CD4-positive, alpha-beta T cell treated with Interleukin-6 at 100 ng/mL for 8 hours (primary cell): Measurements from ENCODE around the gene PTPRF.
"Not testable (repeated sequence)": the region's sequence is repeated elsewhere in the genome, so short reads cannot be mapped to it uniquely, and the experiment has no call there.

Experiments
- DNase-seq: peaks from one replicate; pipeline ENCODE4 v3.0.0-alpha.2; 2020; ENCODE audit warnings: mixed read lengths, low spot score

PTPRF gene

GRCh38 chr1:43538143-43538487, 7.4 kb downstream of the PTPRF start:
- no peak for DNase-seq

DNA sequence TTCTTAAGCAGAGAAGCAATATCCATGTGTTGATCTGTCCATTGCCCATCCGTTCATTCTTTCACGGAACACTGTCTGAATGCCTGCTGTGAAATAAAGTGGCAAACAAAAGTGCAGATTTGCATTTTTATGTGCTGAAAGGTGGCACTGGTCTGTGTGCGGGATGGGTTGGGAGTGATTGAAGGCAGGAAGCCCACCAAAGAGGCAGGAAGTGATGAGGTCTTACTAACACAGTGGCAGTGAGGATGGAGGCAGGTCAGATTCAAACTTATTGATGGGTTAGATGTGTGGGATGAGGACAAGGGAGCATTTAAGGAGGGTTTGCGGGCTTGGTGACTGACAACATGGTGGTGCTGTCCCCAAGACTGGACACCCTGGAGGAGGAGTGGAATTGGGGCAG, 8.3 kb downstream of the PTPRF start:
- DNase-seq, result no peak

DNA sequence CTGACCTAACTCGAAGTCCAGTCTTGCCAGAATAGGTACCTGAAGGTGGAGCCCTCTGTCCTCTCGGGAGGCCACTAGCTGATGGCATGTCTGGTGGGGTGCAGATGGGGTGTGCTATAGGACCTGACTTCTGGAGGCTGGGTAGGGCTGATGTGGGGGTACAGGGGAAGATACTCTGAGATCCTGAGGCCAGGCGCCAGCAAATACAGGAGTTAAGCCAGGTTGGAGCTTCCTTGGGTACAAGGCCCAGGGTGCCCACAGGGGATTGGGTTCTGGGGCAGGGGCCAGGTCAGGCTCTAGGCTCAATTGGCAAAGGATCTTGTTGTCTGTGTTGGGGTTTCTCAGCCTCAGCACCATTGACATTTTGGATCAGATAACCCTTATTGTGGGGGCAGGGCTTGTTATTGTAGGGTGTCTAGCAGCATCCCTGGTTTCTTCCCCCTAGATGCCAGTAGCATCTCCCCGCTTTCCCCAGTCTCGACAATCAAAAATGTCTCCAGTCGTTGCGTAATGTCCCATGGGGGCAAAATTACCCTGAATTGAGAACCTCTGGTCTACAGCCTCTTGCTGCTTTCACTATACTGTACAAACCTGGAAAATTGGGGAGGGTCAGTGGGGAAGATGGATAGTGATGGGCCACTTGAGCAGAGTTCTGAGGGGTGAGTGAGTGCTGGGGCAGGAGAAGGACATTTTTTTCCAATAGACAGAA, 9.2 kb downstream of the PTPRF start:
- DNase-seq, result no peak

DNA sequence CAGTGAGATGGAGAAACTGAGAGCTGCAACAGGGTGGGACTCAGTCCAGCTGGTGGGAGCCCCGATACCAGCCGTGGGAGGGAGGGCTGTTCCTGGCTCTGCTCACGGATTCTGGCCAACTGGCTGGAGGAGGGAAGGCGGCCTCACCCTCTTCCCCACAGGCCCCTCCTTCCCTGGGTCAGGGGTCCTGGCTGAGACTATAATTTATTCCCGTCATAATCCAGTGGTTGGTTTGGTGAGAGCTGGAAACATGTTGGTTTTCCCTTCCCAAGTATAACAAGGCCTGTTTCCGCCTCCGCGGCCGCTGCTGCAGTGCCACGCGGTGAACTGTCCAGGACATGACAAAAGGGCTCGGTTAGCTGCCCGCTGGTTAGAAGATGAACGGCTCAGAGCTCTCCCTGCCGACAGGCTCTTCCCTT, 10.0 kb downstream of the PTPRF start:
- no peak for DNase-seq

- DNase-seq, result no peak
These were observed 10.5 kb downstream of the PTPRF start for GRCh38 chr1:43541141-43541540.

DNA sequence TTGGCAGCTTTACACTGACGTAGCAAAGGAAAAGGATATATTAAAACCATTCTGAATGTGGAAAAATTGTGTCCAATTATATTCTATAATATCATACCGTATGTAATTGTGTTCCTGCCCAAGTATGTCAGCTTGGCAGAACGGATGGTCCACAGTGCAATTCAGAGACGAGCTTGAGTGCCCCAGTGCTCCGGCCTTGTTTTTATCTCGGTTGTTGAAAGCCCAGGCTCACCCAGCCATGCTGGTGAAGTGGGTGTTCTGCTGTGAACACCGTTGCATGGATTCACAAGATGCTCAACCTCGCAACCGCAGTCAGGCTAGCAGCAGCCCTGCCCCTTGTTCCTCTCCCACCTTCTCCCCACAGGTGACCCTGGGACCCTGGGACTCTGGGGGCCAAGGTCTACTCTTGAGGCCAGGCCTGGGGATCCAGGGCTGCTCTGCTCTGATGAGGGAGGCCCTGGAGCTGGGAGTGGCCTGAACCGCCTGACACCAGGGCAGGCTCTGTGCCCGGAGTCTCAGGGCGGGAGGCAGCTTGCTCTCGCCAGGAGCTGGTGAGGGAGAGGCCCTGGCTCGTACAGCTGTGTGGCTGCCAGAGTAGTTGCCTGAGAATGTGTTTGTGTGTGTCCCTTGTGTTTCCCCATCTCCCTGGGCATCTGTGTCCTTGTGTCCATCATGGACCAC, 11.2 kb downstream of the PTPRF start:
- no peak for DNase-seq

DNA sequence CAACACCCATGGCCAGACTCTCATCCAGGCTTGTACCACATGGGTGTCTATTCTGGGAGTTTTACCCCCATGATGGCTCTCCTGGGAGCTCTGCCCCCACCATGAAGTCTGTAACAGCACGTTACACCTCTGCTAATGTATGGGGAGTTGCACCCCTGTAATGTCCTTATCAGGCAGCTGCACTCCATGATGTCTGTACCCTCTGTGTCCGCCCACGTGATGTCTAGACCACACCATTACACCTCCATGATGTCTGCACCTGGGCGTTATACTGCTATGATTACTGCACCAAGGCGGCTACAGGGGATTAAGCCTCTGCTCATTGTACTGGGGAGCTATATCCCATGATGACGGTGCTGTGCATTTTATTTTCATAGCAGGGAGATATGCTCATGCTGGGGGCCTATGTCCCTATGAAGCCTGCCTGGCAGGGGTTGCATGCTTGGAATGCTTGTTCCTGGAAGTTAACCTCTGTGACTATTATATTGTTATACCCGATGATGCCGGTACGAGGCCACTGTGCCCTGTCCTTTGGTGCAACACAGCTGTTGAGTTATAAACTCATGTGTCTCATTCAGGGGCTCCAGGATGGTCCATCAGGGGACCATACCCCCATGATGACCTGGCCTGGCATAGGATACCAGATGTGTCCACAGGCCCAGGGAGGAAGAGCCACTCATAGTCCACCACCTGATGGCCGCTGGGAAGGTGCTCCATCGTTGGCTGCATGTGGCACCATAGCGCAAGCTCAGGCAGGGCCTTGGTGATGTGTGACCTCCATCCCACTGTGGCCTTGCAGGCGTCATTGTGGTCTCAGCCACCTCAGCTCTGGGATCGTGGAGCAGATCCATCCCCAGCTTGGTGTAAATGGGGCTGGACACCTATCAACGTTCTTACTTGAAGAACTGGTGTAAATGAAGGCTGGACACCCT, 12.1 kb downstream of the PTPRF start:
- DNase-seq, result no peak

DNA sequence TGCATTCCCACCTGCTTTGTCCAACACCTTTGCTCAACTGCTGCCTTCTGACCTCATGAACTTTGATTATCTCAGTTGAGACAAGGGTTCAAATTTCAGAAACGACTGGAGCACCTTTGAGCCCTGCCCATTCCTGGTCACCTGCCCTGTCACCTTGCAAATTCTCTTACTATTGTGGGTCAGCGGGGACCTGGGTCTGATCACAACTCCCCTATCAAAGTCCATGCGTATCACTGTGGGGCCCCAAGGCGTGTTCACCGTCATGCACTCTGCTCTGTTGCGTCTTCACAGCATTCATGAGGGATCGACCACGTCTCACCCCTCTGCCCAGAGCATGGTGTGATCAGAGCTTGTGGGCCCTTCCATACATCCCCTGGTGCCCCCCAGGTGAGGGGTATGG, 12.9 kb downstream of the PTPRF start:
- no peak for DNase-seq

- no peak for DNase-seq
These were observed 14.6 kb downstream of the PTPRF start for GRCh38 chr1:43545339-43545694.

- no peak for DNase-seq
These were observed 15.2 kb downstream of the PTPRF start for GRCh38 chr1:43545695-43546387.

GRCh38 chr1:43546388-43547100, 15.9 kb downstream of the PTPRF start:
- no peak for DNase-seq

- no peak for DNase-seq
These were observed 16.9 kb downstream of the PTPRF start for GRCh38 chr1:43547538-43548072.

DNA sequence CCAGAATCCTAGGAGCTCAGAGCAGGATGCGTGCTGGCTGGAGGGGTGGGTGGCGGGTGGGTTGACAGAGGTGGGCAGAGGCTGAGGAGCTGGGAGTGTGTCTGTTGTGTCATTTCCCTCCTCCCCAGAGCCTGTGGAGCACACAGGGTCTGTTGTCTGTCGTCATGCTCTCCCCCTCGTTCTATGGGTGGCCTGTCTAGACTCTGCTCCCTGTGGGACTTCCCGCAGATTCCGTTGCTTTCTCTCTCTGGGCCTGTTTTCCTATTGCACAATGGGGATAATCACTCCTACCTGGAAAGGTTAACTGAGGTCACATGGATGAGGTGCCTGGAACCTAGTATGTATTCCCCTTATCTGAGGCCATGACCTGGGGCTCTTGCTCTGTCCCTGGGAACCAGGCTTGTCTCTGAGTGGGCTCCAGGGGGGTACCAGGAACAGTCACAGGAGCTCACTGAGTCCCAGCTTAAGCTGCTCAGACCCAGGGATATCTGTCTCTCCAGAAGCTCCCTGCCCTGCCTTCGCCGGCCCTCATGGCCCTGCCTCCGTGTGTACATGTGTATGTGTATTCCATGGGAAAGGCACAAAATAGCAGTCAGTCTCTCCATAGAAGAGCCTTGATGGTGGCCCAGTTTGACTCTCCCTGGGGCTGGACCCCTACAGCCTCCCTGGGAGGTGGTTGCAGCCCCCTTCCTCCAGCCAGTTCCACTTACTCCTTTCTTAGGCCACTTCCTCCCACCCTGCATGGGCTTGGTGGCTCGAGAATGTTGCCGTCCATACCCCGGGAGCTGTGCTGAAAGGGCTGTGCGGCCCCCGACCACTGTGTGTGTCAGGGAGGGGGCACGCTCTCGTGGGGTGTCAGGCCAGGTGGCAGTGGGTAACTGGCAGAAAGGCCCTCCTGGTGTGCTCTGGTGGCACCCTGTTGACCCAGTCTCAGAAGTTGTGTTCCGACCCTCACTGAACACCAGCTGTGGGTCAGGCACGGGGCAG, 17.9 kb downstream of the PTPRF start:
- no peak for DNase-seq

DNA sequence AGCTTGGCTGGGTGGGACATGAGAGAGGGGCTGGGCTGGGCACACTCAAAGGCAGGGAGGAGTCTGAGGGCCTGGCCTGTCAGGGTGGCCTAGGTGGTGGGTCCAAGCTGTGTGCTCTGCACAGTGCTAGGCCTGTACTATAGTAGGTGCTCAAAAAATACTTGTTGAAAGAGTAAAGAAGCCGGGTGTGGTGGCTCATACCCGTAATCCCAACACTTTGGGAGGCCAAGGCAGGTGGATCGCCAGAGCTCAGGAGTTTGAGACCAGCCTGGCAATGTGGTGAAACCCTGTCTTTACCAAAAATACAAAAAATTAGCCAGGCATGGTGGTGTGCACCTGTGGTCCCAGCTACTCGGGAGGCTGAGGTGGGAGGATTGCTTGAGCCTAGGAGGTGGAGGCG, 18.7 kb downstream of the PTPRF start:
- DNase-seq, result not testable (repeated sequence)

DNA sequence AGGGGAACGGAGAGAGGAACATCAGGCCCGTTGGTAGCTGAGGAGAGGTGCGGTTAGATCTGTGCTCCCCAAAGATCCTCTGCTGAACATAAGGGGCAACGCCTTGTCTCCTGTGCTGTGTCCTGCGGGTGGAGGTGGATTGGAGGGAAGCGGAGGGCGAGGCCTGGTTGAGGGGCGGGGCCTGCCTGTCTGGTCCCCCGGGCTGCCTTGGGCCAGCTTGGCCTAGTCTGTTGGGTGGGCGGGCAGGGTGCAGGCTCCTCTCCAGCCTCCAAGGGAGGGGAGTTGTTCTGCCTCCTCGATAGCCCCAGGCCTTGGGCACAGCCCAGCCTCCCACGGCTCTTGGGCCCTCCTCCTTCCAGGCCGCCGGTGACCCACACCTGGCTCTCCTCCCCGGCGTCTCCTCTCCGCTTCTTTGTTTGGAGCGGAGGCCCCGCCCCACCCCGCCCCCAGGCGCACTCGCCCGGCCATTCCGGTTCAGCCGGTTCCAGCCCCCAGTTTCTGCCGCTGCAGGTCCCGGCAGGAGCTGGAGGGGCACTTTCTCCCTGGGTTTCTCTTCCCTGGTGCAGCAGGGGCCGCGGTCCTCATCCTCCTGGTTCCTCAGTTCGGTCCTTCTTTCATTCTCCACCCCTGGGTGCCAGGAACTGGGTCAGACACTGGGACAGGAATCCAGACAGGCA, 19.4 kb downstream of the PTPRF start:
- DNase-seq, result no peak

GRCh38 chr1:43550598-43551246, 20.0 kb downstream of the PTPRF start:
- no peak for DNase-seq

GRCh38 chr1:43551396-43551888, 20.8 kb downstream of the PTPRF start:
- DNase-seq, result no peak

DNA sequence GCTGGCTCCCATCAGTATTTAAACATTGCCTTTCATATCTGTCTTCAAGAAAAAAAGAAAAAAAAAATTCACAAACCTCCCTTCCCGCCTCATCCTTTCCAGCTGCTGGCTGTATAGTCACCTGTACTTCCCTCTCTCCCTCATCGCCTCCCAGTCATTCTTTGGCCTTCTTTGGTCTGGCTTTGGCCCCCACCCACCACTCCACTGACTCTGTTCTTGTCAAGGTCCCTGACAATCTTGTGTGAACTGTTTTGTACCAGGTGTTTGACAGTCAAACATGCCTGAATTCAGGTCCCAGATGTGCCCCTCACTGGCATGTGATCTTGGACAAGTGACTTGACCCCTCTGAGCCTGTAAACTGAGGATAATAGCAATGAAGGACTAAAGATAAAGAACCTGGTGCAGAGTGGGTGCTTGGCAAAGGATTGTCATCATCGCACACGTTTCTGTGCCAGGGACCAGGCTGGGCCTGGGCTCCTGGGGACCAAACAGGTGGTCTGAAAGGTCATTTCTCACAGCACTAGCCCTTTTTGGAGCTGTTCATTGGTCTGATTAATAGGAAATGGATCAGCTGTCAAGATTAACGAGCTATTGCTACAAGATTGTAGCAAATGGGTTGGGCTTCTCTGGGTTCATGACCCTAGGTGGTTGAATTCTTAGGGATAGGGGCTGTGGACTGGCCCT, 21.5 kb downstream of the PTPRF start:
- no peak for DNase-seq
